ENCODE data around the gene MTX3. TPM values are rescaled to one million over a fixed set of nuclear protein-coding genes. Genes with fewer than 3 reads are reported as not detected.

Gene MTX3
- total RNA-seq, 2 donors from 2014 or later, result 7.9 to 8.4 TPM

DNA sequence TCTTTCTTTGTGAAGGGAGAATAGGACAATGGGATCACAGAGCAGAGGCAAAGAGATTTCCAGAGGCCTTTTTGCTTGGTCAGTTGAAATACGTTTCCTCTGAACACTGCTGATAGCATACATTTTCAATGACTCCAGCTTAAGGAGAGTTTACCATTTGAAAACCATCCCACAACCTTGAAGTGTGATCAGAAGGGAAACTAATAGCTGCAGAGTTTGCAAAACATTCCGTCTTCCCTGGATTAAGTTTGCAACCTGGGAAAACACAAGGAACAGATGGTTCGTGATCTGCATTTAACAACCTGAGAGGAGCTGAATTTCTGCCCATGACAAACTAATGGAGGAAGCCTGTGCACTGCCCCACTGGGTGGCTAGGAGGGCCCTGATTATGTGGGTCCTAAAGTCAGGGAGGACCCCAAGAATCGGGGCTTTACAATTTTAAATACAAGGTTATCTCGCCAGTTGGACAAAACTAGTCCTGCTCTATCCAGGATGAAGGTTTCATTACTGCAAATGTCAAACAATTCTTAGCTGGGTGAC is 35.6 kb downstream of the MTX3 start:
- ATAC-seq (no peak), DNase-seq (no peak)
- intact Hi-C loops (cut with DNase I, micrococcal nuclease), result no loop called here

DNA sequence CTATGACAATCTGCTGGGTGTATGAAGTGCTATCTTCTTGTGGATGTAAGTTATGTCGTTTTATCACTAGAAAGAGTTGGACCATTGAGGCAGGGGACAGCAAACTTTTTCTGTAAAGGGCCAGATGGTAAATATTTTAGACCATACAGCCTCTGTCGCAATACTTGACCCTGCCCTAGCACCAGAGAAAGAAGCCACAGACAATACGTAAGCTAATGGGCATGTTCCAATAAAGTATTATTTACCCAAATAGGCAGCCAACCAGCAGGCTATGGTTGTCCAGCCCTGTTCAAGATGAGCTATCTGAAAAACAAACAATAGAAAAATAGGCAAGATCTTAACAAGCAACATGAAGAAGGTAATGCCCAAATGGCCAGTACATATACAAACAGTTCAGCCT is 36.4 kb downstream of the MTX3 start:
- intact Hi-C loops (cut with DNase I, micrococcal nuclease), result no loop called here
- DNase-seq, result no peak
- ATAC-seq, result no peak

DNA sequence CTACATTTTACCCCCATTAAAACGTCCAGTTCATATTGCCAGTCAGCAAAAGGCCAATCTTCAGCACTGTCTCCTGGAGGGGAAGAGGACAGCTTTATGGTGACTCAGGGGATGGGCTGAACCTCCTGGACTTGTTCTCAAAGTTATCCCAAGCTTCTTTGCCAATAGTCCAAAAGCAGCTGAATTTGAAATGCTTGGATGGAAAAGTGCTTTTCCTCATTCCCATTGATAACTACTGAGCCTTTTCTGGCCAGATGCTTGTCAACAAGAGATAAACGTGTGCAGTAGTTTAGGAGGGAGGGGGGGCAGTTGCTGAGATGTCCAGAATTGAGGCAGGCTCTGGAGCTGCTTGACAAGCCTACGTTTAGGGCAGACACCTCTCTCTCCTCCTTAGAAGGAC is 43.5 kb downstream of the MTX3 start:
- ATAC-seq (no peak), DNase-seq (no peak)
- intact Hi-C loops (cut with DNase I, micrococcal nuclease), result no loop called here

DNA sequence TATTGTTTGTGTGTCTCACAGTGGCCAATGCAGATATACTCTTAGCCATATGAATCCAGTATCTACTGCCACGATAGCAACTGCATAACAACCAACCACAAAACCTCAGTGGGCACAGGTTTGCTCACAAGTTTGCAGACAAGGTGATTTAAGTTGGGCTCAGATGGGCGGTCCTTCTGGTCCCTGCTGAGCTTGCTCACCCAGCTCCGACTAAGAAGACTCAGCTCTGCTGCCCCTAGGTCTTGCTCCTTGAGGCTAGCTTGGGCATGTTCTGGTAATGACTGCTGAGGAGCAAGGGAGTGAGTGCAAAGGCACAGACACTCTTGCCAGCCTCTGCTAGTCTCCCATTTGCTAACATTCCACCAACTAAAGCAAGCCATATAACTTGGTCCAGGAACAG is 52.6 kb downstream of the MTX3 start:
- ATAC-seq (no peak), DNase-seq (no peak)
- intact Hi-C loops (cut with DNase I, micrococcal nuclease), result no loop called here

DNA sequence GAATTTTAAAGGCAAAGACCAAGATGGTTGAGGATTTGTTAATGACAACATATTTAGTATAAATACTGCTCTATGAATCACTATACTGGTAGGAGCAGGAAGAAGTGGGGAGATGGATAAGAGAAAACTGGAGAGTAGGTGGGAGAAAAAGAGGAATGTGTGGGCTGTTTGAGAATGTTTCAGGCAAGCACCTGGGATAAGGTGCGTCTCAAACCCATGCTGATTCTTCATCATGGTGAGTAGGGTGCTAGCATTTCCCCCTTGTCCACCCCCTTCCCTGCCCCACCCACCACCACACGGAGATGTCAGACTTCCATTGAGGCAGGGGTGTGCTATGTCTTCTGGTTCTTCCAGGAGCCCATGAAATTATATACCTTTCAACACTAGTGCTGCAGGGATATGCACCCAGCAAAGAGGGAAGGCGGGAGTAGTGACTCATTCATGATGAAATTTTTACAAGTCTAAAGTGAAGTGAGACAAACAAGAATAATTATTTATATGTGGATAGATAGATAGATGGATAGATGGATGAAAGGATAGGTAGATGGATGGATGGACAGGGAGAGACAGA is 54.3 kb downstream of the MTX3 start:
- DNase-seq, result no peak
- ATAC-seq, result no peak
- intact Hi-C loops (cut with DNase I, micrococcal nuclease), result no loop called here

DNA sequence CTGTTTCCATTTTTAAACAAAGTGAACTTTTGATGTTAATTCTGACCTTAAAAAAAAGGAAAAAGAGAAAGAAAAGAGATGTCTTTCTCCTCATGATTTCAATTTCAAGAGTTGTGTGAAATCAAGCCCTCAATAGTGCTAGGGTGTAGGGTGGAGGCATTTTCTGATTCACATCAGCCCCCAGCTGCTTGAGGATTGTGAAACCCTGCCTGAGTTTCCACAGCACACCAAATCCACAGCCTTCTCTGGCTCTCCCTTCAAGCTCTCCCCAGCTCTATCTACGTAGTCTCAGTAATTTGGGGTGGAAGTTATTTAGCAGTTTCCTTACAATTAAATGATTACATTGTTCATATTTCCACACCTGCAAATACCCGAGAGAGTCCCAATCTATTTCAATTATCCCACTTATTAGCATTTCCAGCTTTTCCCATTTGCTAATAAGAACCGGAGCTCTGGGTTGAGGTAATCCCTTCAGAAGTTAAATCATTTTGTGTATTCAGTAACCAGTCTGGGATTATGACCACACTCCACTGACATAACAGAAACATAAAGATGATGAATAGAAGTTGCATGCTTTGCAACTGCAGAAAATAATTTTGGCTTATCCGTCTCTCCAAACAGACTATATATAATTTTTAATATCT is 54.9 kb downstream of the MTX3 start:
- DNase-seq (no peak), ATAC-seq (no peak)
- intact Hi-C loops (cut with DNase I, micrococcal nuclease), result no loop called here

DNA sequence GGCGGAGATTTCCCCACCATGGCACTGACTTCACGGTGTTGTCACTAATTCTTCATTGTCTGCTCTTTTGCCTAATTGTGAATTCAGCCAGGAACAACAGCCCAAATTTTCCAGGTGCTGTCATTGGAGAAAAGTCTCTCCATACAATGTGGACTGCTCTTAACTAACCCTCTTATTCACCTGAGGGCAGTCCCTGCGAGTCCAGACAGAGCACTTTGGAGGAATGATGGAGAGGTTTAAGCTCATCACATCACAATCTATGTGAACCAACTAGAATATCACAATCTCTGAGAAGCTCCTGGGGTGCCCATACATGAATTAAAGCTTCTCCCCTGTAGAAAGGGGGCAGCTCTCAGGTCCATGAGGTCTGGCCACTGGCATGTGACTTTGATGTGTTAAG is 56.4 kb downstream of the MTX3 start:
- ATAC-seq (no peak), DNase-seq (no peak)
- intact Hi-C loops (cut with DNase I, micrococcal nuclease), result no loop called here

DNA sequence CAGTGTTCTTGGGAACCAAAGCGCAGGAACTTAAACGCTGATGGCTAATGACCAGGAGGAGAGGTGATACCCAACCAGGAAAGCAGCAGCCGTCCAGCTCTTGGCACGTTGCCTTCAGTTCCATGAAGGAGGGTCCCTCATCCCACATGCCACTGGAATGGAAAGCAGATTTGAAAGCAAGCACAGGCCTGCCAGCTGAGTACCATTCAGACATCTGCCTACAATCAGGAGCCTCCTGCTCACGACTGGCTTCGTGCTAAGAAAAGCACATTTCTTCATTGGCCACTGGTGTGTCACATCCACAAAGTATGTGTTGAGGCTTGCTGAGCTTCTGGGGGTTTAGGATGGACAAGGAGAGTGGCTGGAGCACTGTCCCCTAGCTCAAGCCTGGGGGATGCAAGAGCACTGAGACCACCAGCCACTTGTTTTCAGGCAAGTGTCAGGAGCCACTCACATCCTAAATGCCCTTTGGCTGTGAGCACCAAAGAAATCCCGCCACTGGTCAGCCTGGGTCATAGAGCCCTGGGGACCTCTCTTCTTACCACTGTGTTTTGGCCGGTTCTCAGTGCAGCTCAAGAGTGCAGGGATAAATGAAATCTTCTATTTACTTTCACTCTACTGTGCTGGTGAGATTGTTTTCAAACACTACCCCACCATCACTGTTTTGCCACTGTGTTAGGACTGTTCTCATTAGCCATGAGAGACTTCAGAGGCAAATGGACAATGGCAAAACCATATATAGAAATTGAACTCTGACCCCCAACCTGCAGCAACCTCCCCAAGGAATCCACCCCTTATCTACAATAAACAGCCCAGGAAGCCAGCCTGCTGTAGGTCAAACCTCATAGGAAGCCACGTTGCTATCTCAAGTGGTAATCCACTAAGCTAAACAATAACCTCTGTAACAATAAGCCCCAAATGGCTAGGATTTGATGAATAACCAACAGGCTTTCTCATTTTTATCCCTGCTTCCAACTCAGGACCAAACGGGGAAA is 58.3 kb downstream of the MTX3 start:
- DNase-seq (no peak), ATAC-seq (no peak)
- intact Hi-C loops (cut with DNase I, micrococcal nuclease), result no loop called here

DNA sequence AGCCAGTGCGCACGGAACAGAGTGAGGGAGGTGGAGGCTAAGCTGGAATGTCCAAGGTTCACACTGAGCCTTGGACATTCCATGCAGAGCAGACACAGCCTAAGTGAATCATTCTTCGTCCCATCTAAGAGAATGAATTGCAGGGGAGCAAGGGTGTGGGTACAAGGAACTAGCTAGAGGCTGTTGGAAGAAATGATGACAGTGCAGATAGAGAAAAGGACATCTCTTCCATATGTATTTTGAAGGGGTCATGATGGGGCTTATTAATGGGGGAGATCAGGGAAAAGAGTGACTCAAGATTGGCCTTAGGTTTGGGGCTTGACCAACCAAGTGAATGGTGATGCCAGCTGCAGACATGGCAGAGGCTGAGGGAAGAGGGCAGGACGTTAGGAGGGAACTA is 59.2 kb downstream of the MTX3 start:
- DNase-seq, result no peak
- intact Hi-C loops (cut with DNase I, micrococcal nuclease), result no loop called here

DNA sequence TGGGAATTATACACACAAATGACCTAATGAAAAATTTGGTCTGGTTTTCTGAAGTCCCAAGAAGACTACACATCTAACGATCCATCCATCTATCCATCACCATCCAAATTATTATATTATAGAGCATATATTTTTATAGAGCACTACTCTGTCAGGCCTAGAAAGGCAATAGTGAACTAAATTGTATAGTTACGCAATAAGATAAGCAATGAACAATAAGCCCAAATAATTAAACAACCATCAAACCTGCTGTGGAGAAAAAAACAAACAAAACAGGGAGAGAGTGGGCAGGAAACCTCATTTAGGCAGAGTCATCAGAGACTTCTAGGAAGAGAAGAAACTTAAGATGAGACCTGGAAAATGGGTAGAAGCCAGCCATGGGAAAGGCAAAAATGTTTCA is 59.7 kb downstream of the MTX3 start:
- intact Hi-C loops (cut with DNase I, micrococcal nuclease), result no loop called here
- ATAC-seq (no peak), DNase-seq (no peak)

More for the DNA sequence above, 59.2 kb downstream of the MTX3 start:
- no peak for ATAC-seq

DNA sequence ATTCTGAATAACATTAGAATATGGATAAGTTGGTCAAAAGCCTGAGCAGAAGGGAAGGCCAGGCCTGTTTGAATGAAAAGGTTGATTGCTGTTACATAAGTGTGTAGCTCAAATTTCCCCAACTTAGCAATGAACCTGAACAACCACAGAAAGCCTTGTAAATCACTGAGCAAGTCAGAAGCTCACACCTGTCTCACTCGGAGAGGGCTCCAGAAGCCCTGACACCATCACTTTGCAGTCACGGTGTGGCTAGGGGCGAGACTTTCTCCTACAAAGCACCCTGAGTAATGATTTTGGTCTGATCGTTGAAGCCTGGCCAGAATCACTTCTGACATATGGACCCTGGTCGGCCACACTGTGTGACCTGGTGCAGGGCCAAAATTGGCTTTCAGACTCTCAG is 62.0 kb downstream of the MTX3 start:
- ATAC-seq (no peak), DNase-seq (no peak)
- intact Hi-C loops (cut with DNase I, micrococcal nuclease), result no loop called here

Other genes starting within 250 kb of the MTX3 start
- gene THBS4, start 44.1 kb upstream of the MTX3 start, total RNA-seq, result 1 to 10 TPM in 1 of 2 donors, under 1 TPM in 1; 0.79 to 8.2 TPM

All from left colon (tissue), 2 donors.